Inflammatory macrophage treated with lipopolysaccharide for 4 hours (primary cell): ENCODE results near the gene TMEM63C.
"Not testable (repeated sequence)": the region's sequence is repeated elsewhere in the genome, so short reads cannot be mapped to it uniquely, and the experiment has no call there.

Source experiments
- DNase-seq: peaks from one replicate; pipeline ENCODE4 v3.0.0-alpha.2; 2020

TMEM63C gene

DNA sequence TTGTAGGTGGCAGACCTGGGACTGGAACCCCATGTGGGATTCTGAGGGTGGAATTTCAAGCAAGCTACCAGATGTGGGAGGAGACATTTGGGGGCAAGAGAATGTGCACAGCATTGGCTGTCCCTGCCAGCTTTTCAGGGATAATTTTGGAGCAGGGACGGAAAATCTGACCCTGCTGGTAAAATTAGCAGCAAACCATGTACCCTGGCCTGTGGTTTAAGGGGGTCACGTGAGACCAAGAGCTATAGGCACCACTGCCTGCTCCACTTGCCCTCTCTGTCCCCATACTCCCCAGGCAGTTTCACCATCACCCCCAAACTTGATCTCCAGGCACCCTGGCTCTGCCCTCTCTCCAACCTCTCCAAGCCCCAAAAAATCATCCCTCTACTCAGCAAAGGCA, 26.5 kb upstream of the TMEM63C start:
- no peak for DNase-seq

DNA sequence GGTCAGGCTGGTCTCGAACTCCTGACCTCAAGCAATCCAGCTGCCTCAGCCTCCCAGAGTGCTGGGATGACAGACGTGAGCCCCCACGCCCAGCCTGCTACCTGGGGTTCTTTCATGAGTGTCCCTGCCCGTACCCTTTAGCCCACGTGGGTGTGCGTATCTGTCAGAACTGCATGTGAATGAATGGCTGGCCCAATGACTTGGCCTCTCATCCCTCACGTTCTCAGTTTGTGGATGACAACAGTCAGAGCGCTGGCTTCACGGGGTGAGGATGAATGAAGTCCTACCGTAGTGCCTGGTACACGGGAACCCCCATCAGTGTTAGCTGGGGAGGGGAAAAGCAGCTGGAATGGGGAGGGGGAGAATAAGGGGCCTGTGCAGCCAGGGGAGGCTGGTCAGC, 23.9 kb upstream of the TMEM63C start:
- no peak for DNase-seq

DNA sequence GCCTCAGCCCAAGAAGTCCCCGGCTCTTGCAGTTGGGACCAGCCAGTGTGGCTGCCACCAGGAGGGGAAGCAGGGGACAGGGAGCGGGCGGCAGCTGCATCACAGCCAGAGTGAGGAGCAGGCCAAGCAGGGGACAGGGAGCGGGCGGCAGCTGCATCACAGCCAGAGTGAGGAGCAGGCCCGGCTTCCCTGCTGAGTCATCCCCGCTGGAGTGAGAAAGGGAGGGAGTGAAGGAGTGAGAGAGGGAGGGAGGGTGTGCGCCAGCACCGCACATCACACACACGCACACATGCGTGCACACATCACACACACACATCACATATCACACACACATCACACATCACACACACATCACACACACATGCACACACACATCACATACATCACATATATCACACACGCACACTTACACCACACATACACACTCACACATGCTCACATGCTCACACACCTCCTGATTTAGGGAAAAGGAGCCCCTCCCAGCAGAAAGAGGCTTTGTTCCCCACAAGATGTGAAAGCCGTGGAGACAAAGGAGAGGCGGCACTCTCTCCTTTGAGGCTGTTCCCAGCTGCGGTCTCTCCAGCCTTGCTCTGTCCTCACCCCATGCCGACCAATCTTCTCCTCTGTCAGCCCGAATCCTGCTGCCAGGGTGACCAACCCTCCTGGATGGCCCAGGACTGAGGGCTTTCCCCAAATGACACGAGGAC, 23.3 kb upstream of the TMEM63C start:
- DNase-seq, result no peak

DNA sequence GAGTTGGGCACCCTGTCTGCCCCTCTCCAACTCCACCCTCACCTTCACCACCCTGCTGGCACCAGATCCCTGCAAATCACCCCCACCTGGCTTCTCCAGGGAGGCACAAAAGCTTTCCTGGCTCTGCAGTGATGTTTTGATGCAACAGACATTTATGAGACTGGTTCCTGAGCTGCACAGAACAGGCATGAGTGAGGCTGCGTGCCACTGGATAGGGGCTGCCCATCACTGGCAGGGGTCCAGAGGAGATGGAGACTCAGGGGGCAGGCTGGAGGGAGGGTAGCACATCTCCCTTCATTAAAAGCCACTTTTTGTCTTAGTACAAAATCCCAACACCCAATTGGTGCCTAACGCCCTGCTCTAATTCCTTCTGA, 22.7 kb upstream of the TMEM63C start:
- no peak for DNase-seq

DNA sequence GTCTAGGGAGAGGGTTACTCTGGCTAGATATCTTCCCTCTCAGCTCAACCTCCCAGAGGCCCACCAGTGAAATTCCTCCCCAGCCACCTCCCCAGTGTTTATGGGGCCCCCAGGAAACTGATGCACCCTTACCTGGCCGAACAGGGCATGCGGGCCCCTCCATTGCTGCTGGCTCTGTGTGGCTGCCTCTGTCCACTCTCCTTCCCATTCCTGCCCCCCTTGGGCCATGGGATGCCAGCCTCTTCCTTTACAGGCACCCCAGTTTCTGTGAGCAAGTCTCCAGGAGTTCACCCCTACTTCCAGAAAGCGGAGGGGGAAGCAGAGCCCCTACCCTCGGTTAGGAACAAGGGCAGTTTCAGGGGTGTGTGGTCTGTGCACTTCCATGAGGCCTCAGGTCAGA, 20.6 kb upstream of the TMEM63C start:
- no peak for DNase-seq

DNA sequence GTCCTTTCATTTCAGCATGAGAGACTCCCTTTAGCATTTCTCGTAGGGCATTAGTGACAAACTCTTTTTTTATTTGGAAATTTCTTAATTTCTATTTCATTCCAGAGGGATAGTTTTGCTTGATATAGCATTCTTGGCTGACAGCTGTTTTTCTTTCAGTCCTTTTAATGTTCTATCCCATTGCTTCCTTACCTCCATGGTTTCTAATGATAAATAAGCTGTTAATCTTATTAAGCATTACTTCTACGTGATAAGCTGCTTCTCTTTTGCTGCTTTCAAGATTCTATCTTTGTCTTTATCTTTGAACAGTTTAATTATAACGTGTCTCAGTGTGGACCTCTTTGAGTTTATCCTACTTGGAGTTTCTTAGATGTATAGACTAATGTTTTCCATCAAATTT, 11.6 kb upstream of the TMEM63C start:
- DNase-seq, result no peak

DNA sequence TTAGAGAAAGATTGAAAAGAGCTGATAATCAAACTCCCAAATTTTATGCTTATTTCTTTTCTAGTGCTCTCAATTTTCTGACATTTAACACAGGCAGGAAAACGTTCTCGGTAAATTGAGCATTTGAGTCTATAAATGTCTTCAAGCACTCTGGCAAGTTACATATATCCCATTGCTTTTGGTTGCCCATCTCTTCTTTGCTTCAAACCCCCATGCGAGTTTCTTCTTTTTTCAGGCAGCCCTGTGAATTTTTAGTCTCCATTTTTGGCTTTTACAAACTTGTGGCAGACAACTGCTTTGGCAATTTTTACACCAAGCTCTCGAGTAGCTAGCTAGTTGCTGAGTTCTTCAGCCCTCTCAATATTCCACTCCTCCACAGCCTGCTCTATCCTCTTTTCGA, 8.7 kb upstream of the TMEM63C start:
- DNase-seq, result no peak

DNA sequence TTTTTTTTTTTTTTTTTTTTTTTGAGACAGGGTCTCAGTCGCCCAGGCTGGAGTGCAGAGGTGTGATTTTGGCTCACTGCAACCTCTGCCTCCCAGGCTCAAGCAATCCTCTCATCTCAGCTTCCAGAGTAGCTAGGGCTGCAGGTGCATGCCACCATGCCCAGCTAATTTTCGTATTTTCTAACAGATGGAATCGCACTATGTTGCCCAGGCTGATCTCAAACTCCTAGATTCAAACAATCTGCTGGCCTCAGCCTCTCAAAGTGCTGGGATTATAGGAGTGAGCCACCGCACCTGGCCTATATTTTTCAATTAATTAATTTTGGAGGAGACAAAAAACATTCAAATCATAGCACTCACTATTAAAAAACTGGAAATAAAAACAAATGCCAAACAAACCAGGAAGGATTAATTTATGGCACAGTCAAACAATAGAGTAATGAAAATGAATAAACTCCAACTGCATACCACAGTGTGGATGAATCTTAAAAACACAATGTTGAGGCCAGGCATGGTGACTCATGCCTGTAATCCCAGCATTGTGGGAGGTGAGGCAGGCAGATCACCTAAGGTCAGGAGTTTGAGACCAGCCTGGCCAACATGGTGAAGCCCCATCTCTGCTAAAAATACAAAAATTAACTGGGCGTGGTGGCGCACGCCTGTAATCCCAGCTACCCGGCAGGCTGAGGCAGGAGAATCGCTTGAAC, 7.5 kb upstream of the TMEM63C start:
- not testable (repeated sequence) for DNase-seq

DNA sequence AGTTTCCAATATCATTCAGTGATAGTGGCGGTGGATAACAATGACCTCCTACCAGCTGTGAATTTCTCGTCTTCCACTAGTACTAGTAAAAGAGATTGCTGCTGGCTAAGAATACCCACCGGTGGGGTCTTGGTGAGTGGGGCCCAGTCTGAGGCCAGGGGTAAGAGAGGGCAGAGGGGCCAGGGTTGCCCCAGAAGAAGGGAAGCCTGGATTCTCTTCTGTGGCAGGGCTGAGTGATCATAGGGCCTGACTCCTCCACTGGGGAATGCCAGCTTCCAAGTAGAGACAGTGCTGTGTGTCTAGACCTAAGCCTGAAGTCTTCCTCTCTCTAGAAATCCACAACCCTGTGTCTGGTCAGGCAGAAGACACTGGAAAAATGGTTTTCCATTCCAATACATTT, 5.8 kb upstream of the TMEM63C start:
- DNase-seq, result no peak

DNA sequence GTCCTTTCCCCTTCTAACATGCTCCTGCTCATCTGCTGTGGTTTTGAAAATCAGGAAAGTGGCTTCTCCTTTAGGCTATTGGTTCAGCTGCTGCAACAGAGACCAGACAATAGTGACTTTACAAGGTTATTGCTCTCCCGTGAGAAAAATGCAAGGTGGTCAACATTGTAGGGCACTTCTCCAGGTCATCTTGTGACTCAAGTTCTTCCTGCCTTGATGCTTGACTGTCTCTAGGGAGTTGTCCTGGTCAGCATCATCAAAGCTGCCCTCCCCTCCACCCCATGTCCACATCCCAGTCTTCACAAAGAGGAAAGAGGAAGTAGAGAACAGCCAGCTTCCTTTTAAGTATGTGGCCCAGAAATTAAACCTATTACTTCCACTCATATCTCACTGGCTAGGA, 3.9 kb upstream of the TMEM63C start:
- peak; percentile 28 for DNase-seq

DNA sequence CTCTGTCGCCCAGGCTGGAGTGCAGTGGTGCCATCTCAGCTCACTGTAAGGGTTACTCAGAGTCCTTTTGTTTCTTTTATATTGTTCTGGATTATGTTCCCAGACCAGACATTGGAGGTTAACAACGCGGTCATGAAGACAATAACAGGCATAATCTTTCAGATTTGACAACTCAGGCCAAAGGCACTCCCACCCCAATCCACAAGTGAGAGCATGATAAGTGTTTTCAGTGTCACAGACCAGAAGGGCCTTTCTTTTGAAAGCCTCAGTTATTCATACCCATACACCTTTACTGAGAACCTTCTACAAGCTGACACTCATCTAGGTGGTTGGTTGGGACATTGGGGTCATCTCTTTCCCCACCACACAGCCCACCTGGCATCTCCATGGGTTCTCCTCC, 2.9 kb upstream of the TMEM63C start:
- no peak for DNase-seq

DNA sequence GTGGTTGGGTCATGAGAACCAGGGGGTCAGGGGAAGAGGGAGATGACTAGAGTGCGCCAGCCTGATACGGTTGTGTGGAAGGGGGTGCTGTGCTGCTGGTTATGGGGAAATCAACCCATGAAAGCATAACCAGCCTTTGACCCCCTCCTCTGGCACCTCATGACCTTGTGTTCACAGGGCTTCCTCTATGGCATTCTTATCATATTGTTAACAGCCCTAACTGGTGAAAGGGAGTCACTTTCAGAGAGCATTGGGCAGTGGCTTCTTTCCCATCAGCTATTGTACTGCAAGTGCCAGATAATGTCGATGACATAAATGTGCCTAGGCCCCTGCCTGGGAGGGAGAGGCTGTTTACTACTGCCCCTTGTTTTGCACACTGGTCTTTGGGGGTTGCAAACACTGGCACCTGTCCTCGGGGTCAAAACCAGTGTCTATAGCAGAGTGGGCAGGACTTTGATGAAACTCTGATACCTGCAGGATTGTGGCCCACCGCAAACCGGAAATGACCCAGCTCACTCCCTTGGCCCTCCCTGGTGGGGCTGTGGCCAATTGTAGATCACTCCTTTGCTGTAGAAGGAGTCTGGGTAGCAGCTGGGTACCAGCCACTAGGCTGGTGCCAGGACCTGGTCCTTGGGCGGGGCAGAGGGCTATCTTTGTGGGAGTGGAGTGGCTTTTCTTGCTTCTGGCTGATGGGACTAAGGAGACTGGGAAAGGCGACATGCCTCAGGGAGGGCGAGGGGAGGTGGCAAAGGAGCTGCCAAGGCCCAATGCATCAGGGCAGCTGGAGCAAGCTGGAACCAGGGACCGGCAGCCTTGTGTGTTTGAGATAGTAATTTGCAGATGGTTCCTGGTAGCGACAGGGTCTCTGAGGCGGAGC, 634 bp upstream of the TMEM63C start:
- DNase-seq, result no peak

DNA sequence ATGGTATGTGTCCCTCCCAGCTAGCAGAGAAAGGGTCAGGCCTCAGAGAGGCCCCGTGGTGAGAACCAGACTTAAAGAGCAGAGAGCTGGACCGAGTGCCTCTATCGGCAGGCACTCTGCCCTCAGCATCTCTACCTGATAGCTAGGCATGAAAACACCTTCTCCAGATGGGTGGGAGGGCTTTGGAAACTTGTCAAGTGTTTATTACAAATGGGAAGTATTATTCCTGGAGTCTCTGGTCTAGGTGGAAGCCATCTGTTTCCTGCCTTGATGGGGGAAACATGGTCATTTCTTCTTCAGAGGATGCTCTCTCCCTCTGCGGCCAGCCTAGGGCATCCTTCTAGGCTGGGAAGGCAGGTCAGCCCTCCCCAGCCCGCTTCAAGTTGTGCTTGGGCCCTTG, 2.3 kb downstream of the TMEM63C start:
- DNase-seq, result no peak

DNA sequence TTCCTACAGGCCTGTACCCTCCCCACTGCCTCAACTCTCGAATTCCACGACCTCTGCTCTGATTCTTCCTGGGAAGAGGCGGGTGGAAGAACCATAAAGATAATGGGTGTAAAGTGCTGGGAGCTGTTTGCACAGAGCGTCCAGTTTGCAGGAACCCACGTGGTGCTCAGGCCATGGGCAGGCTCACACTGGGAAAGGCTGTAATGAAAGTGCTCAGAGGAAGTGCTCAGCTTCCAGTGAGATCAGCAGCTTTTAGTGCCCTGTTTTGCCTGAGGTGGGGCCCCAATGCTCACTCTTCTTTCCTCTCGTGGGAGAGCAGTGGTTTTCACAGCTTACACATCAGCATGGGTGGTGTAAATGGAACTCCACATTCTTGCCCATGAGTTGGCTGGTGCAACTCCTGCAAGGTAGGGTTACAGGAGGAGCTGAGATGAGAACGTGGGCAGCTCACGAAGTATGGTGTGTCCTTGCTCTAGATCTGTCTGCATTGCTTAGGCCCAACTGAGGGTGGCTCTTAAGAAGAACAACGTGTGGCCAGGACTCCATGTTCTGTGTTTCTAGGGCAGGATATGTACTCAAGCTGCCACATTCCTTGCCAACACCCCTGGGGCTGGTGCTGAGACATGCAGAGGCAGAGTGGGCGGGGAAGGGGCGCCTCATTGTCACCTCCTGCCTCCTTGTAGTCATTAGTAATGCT, 2.9 kb downstream of the TMEM63C start:
- DNase-seq, result peak; percentile 50

DNA sequence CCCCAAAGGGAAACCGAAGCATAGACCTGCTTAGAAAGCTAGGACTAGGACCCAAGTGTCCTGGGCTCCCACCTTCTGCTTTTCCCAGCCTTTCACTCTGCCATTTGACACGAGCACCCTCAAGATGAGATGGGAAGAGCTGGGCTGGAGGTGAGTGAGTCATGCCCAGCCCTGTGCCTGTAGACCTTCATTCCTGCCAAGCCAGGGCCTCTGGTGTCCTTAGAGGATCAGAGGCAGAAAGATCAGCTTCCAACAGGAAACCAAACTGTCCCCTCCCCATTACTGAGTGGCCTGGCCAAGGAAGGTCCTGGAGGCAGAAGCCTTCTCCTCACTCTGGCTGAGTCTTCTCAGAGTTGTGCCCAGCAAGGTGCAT, 3.5 kb downstream of the TMEM63C start:
- DNase-seq, result no peak

DNA sequence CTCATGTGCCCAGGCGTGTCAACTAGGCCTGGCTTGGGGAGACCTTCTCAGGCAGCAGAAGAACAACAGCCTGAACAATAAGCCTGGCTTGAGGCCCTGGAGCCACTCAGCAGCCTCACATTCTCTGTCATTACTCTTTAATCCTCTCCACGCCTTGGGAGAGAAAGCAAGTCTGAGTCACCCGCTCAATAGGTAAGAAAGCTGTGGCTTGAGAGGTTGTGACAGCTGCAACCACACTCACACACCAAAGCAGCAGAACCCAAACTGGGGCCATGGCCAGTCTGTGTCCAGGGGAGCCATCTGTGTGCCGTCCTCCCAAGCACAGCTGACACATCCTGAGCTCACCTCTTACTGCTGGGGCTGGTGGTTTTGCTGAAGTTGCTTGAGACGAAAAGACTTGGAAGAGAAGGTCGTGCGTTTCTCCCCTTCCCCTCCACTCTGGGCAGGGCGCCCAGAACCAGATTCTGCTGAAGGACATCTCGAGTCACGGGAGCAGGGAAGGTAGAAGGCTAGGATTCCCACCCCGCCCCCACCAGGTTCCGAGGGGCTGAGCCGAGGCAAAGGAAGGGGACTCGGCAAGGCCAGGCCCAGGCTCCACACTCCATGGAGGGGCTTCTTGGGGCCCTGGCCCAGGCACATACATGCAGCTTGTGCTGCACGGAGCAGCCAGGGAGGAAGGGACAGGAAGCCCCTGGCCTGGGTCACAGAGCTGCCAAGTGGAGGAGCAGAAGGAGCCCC, 5.5 kb downstream of the TMEM63C start:
- no peak for DNase-seq

DNA sequence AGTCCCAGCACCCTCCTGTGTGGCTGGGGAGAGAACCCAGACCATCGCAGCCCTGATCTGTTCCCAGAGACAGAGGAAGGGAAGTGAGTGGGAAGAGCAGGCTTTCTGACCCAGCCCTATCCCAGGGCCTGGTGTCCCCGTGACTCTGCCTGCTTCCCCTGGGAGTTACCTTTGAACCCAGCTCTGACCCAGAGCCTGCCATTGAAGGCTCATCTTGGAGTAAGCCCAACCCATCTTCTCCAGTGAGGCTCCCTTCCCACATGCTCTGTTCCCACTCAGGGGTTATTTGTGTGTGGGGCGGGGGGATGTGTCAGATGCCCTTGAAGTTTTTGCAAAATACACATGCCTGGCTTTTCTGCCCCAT, 6.0 kb downstream of the TMEM63C start:
- no peak for DNase-seq

DNA sequence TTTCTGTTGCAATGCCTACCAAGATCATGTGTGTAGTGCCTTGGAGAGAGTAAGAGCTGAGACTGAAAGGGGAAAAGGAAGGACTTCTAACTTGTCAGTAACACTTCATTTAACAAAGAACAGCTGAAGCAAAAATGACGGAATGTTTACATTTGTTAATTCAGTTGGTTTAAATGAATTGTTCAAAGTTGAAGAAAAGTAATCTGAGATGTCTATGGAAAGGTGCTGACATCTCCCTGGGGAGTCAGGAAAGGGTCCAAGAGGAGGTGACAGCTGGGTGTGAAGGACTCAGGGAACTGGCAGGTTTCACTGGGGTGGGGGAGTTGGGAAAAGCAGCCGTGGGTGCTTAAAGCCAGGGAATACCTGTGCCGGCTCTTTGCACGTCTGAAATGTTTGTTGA, 7.9 kb downstream of the TMEM63C start:
- DNase-seq, result no peak

DNA sequence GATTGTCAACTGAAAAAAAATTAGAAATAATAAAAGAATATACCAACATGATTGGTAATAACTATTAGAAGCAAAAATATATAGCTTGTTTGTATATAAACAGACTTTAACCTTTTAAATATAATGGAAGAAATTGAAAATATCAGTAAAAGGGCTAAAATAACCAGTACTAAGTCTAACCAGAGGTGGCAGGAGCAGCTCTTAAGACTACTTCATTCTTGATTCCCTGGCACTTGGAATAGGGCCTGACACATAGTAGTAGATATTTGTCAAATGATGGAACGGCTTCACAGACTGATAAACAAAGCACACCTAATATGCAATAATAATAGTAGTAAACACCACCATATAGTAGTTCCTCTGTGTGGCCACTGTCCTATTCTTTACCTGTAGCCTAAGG, 9.4 kb downstream of the TMEM63C start:
- no peak for DNase-seq

DNA sequence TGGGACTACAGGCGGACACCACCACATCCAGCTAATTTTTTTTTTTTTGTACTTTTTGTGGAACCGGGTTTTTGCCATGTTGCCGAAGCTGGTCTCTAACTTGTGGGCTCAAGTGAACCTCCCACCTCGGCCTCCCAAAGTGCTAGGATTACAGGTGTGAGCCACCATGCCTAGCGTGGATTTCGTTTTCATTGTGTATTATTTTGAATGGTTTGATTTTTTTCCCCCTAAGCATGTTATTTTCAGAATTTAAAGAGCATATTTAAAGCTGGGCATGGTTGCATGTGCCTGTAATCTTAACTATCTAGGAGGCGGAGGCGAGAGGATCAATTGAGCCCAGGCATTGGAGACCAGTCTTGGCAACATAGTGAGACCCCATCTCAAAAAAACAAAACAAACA, 13.1 kb downstream of the TMEM63C start:
- DNase-seq, result no peak

DNA sequence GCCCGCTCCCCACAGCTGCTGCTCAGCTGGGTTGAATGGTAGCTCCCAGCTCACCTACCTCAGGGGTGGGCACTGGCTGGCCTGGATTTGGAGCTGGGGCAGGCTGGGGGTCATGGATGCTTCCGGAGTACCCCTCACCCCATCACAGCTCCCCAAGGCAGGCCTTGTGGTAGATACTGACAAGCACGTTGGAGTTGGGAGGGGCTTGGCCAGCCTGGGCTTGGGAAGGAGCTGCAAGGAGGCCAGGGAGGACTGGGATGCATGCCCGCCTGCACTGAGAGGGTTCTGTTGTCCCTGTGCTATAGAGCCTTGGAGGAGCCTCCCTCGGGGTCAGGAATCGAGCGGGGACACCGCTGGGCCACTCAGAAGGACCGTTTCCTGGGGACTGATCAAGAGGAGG, 14.2 kb downstream of the TMEM63C start:
- no peak for DNase-seq

DNA sequence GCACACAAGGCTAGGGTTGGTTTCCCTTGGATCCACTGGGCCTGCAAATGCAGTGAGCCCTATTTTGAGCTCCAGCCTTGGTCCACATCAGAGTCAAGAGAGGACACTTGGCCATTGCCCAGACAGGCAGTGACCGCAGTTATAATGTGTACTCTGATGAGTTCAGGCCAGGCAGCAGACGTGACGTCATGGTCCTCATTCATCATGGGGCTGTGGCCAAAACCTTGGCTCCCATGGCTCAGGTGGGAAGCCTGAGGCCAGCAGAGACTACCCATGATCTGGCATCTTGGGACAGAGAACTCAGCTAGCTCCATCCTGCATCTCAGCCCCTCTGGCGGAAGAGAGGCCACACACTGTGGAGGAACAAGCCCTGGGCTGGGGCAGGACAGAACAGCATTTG, 16.4 kb downstream of the TMEM63C start:
- DNase-seq, result no peak

DNA sequence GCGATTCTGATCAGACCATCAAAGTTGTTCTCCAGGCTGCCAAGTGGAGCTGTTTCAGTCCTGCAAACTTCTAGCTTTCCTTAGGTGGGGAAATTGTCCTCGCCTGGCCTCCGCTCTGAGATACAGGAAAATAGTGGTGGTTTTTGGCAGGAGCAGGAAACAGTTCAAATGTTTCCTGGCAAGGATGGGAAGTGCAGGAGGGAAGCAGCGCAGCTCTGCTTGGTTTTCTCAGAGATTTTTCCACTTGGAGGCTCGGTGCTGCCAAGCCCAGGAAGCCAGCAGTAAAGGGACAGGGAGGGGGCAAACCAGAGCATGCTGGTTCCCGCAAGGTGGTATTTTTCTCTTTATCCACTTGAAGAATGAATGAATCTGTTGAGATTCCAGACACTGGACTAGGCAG, 17.0 kb downstream of the TMEM63C start:
- DNase-seq, result no peak
